ENCODE results near the gene DBH.
"Not testable (repeated sequence)": the region's sequence is repeated elsewhere in the genome, so short reads cannot be mapped to it uniquely, and the experiment has no call there.

Gene DBH

GRCh38 chr9:133621725-133622267 is 14.4 kb upstream of the DBH start:
- DNase-seq (ENCODE audit: low read depth): no peak
- H3K4me3 ChIP-seq (ENCODE audit: low read depth, low read length): no peak overlapping the region
- TF ChIP-seq, protein P1, sequence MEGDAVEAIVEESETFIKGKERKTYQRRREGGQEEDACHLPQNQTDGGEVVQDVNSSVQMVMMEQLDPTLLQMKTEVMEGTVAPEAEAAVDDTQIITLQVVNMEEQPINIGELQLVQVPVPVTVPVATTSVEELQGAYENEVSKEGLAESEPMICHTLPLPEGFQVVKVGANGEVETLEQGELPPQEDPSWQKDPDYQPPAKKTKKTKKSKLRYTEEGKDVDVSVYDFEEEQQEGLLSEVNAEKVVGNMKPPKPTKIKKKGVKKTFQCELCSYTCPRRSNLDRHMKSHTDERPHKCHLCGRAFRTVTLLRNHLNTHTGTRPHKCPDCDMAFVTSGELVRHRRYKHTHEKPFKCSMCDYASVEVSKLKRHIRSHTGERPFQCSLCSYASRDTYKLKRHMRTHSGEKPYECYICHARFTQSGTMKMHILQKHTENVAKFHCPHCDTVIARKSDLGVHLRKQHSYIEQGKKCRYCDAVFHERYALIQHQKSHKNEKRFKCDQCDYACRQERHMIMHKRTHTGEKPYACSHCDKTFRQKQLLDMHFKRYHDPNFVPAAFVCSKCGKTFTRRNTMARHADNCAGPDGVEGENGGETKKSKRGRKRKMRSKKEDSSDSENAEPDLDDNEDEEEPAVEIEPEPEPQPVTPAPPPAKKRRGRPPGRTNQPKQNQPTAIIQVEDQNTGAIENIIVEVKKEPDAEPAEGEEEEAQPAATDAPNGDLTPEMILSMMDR (conservative IDR thresholded peaks at IDR 0.05; ENCODE audit: low read depth, low read length): no peak

DNA sequence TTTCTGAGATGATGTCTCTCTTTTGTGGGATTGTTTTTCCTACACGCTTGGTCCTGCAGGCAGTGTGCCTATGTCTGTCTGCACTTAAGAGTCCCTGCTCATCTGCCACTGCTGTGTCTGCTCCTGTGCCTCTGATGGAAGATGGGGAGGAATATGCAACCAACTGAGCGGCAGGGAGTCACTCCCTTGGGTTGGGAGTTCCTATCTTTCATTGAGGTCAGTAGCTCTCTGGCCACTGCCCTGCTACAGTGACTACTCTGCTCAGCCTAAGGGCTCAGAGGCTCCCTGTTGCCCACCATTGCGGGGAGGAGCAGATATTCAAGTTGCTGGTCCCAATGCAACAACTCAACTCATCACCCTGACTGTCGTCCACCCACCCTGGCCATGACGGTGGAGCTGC is 13.6 kb upstream of the DBH start:
- no peak overlapping the region for H3K4me3 ChIP-seq (ENCODE audit: low read depth, low read length)
- no peak for DNase-seq (ENCODE audit: low read depth)
- TF ChIP-seq, protein P1 (conservative IDR thresholded peaks at IDR 0.05; ENCODE audit: low read depth, low read length): no peak

- H3K4me3 ChIP-seq (ENCODE audit: low read depth, low read length); DNase-seq (ENCODE audit: low read depth): not testable (repeated sequence)
Observed at GRCh38 chr9:133626008-133626407, 10.2 kb upstream of the DBH start.

DNA sequence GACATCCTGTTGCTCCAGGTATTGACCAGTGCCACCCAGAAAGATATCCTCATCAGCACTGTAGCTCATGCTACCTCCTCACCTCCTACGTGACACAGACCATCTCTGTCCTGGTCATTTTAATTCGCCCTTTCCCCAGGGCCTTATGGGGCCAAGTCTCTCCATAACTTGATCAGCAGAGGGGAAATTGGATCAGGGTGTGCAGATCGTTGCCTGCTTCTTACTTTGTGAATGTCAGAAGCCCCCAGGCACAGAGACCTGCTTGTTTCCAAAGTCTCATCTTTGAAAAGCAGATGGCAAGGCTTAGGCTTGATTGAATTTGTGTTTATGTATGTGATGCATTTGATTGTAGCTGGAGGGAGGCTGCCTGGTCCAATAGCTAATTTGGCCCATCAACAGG is 8.8 kb upstream of the DBH start:
- no peak for DNase-seq (ENCODE audit: low read depth)
- no peak overlapping the region for H3K4me3 ChIP-seq (ENCODE audit: low read depth, low read length)
- TF ChIP-seq, protein P1 (conservative IDR thresholded peaks at IDR 0.05; ENCODE audit: low read depth, low read length): no peak

- TF ChIP-seq, protein P1 (conservative IDR thresholded peaks at IDR 0.05; ENCODE audit: low read depth, low read length): no peak
- H3K4me3 ChIP-seq (ENCODE audit: low read depth, low read length): no peak overlapping the region
- no peak for DNase-seq (ENCODE audit: low read depth)
Observed at GRCh38 chr9:133628766-133629165, 7.4 kb upstream of the DBH start.

DNA sequence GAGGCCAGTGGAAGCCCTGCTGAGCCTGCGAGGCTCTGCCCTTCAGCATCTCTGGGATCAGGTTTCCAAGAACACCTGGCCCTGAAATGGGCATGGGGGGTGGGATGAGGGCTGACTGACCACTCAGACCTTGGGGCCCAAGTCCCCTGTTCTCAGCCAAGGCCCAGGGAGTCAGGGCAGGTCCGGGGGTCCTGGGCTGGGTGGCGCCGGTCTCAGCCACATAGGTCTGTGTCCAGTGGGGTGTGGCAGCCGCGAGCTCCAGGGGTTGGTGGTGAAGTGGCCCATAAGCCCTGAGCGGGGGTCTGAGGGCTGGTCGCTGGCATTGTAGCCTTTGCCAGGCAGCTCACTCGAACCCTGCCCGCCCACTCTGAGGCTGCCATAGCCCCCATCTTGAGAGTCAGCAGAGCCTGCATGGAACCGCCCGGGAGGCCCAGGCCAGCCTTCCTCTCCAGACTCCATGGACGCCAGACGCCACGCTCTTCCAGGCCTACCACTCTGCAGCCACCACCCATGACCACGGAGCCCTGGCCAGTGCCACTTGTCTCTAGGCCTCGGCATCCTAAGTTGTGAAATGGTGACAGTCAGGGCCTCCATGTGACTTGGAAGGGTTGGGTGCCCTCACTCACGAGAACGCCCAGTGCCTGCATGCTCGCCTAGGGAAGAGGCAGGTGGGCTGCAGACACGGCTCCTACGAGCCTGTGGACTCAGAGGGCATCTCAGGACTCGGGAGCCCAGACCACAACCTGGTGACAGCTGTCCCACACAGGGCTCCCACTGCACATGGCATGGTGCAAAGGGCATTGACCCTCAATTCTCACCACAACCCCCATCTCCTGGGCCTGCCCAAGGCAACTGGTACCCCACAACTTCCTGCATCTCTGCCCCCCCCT is 6.7 kb upstream of the DBH start:
- DNase-seq (ENCODE audit: low read depth): no peak

DNA sequence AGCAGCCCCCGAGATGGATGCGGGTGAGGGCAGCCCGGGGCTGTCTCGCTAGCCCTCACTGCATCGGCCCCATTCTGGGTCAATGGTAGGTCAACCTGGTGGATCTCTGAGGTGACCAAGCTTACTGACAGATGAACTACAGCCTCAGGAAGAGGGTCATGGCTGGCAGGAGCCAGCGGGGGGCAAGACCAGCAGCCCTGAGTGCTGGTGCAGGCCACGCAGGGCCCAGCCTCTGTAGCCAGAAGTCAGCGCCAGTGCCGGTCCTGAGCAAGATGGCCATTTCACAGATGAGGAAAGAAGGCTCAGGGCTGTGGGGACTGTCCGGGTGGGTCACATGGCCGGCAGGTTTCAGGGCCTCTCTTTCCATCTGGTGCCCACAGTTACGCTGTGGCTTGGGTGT is 5.1 kb upstream of the DBH start:
- no peak overlapping the region for H3K4me3 ChIP-seq (ENCODE audit: low read depth, low read length)
- TF ChIP-seq, protein P1 (conservative IDR thresholded peaks at IDR 0.05; ENCODE audit: low read depth, low read length): no peak
- DNase-seq (ENCODE audit: low read depth): no peak

More for the DNA sequence above, 6.7 kb upstream of the DBH start:
- TF ChIP-seq, protein P1 (conservative IDR thresholded peaks at IDR 0.05; ENCODE audit: low read depth, low read length): no peak
- H3K4me3 ChIP-seq (ENCODE audit: low read depth, low read length): no peak overlapping the region
